Body of pancreas (tissue), 4 donors: ENCODE results near the gene DOCK4.

Experiments used
- POLR2A ChIP-seq, 3 donors: fragments of 450-650 bp; IDR thresholded peaks; one replicate each; pipeline ENCODE4 v1.6.1; 2016; ENCODE audit warnings: antibody characterized with exemption in 3 of 3, mild to moderate bottlenecking in 2 of 3
- TF ChIP-seq, protein P1 (sequence below), 7 experiments: fragments of 450-650 bp in 4 of 7; fragments of 200-600 bp in 3 of 7; sonication (generic) in 3 of 7; IDR thresholded peaks; one replicate each; pipeline ENCODE4 v1.5.1; 2016 to 2019; ENCODE audit warnings: antibody characterized with exemption in 7 of 7

DNA sequence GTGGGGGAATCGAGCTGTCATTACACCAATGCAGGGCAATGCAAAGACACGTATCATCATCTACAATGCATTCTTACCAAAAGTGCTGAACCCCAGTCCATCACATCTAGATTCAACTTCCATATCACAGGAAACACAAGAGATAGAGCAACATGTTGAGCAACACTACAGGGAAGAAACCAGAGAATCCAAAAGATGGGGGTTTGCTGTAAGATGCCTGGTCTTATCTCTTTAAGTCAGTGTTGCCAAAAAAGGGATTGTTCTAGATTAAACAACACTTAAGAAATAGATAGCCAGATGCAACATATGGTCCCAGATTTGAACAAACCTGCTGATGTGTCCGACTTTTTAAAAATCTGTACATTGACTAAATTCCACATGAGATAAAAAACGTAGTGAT, 328.3 kb downstream of the DOCK4 start:
- TF ChIP-seq POLR2A (IDR thresholded peaks at IDR 0.05), result no peak
- TF ChIP-seq, protein P1, sequence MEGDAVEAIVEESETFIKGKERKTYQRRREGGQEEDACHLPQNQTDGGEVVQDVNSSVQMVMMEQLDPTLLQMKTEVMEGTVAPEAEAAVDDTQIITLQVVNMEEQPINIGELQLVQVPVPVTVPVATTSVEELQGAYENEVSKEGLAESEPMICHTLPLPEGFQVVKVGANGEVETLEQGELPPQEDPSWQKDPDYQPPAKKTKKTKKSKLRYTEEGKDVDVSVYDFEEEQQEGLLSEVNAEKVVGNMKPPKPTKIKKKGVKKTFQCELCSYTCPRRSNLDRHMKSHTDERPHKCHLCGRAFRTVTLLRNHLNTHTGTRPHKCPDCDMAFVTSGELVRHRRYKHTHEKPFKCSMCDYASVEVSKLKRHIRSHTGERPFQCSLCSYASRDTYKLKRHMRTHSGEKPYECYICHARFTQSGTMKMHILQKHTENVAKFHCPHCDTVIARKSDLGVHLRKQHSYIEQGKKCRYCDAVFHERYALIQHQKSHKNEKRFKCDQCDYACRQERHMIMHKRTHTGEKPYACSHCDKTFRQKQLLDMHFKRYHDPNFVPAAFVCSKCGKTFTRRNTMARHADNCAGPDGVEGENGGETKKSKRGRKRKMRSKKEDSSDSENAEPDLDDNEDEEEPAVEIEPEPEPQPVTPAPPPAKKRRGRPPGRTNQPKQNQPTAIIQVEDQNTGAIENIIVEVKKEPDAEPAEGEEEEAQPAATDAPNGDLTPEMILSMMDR (IDR thresholded peaks at IDR 0.05), result no peak
